ENCODE data around the gene BEST2.

Gene BEST2

GRCh38 chr19:12770922-12771321 lies 19.3 kb downstream of the BEST2 start:
- DNase-seq (ENCODE audit: low spot score): no peak

- no peak for DNase-seq (ENCODE audit: low spot score)
These were observed 20.7 kb downstream of the BEST2 start for GRCh38 chr19:12772323-12772722.

- DNase-seq (ENCODE audit: low spot score): no peak
These were observed 22.0 kb downstream of the BEST2 start for GRCh38 chr19:12773571-12773970.

GRCh38 chr19:12774588-12775555 lies 23.3 kb downstream of the BEST2 start, which contains the start of gene HOOK2:
HOOK2 (minus strand) TSS chr19:12775552; CDS start chr19:12775449, 103 bp downstream.
- no peak for DNase-seq (ENCODE audit: low spot score)

- peak; percentile 81 for DNase-seq (ENCODE audit: low spot score)
These were observed 25.8 kb downstream of the BEST2 start for GRCh38 chr19:12777217-12778016.

- DNase-seq (ENCODE audit: low spot score): no peak
These were observed 26.7 kb downstream of the BEST2 start for GRCh38 chr19:12778017-12778904.

- no peak for DNase-seq (ENCODE audit: low spot score)
These were observed 27.2 kb downstream of the BEST2 start for GRCh38 chr19:12778905-12779161.

- no peak for DNase-seq (ENCODE audit: low spot score)
These were observed 27.8 kb downstream of the BEST2 start for GRCh38 chr19:12779162-12779993.

GRCh38 chr19:12782174-12782423 lies 30.5 kb downstream of the BEST2 start:
- DNase-seq (ENCODE audit: low spot score): no peak

- DNase-seq (ENCODE audit: low spot score): peak; percentile 94
These were observed 31.1 kb downstream of the BEST2 start for GRCh38 chr19:12782424-12783290.

- no peak for DNase-seq (ENCODE audit: low spot score)
These were observed 31.8 kb downstream of the BEST2 start for GRCh38 chr19:12783291-12783848.

- no peak for DNase-seq (ENCODE audit: low spot score)
These were observed 32.3 kb downstream of the BEST2 start for GRCh38 chr19:12783849-12784393.

GRCh38 chr19:12784394-12784870 lies 32.8 kb downstream of the BEST2 start:
- DNase-seq (ENCODE audit: low spot score): no peak

- no peak for DNase-seq (ENCODE audit: low spot score)
These were observed 33.4 kb downstream of the BEST2 start for GRCh38 chr19:12784871-12785430.

- no peak for DNase-seq (ENCODE audit: low spot score)
These were observed 33.9 kb downstream of the BEST2 start for GRCh38 chr19:12785431-12786031.

GRCh38 chr19:12786141-12786870 lies 34.7 kb downstream of the BEST2 start:
- DNase-seq (ENCODE audit: low spot score): no peak

- DNase-seq (ENCODE audit: low spot score): no peak
These were observed 35.4 kb downstream of the BEST2 start for GRCh38 chr19:12786952-12787351.

GRCh38 chr19:12787458-12787857 lies 35.9 kb downstream of the BEST2 start:
- no peak for DNase-seq (ENCODE audit: low spot score)

Data from Ammon's horn (tissue), 1 donor.